Thyroid gland (tissue), 4 donors: ENCODE measurements around the gene SUSD3. TPM values are rescaled to one million over a fixed set of nuclear protein-coding genes. Genes with fewer than 3 reads are reported as not detected.

Experiments used
- DNase-seq, 2 donors: peaks; one replicate each; pipeline ENCODE4 v3.0.0-alpha.2; 2019
- H3K27ac ChIP-seq, 3 donors: fragments of 200-600 bp; sonication (generic); 1 replicate in 2 of 3; 2 replicates in 1 of 3; pipeline ENCODE4 v1.5.1; 2016 to 2019; ENCODE audit warnings: mild to moderate bottlenecking in 1 of 3, moderate library complexity in 1 of 3
- H3K27me3 ChIP-seq: fragments of 200-600 bp; sonication (generic); one replicate; pipeline ENCODE4 v1.5.1; 2019
- H3K36me3 ChIP-seq, 2 donors: fragments of 200-600 bp; sonication (generic); one replicate each; pipeline ENCODE4 v1.5.1; 2016 to 2019
- H3K4me1 ChIP-seq, 2 donors: fragments of 200-600 bp; sonication (generic); one replicate each; pipeline ENCODE4 v1.5.1; 2017 to 2019
- H3K4me3 ChIP-seq, 3 donors: fragments of 200-600 bp; sonication (generic); replicated peaks in 1 of 3; 1 replicate in 2 of 3; 2 replicates in 1 of 3; pipeline ENCODE4 v1.5.1; 2016; ENCODE audit warnings: mild to moderate bottlenecking in 1 of 3
- H3K9me3 ChIP-seq: fragments of 200-600 bp; sonication (generic); one replicate; pipeline ENCODE4 v1.5.1; 2017
- POLR2A ChIP-seq, 2 donors: fragments of 450-650 bp; IDR thresholded peaks; one replicate each; pipeline ENCODE4 v1.6.1; 2017; ENCODE audit warnings: antibody characterized with exemption in 2 of 2, mild to moderate bottlenecking in 2 of 2, moderate library complexity in 1 of 2
- WGBS, 2 donors: methylation state at CpG; one replicate each; pipeline ENCODE4 v1.1.5; 2017; 5-methylcytosine and 5-hydroxymethylcytosine counted together
- intact Hi-C: fragments of 100-400 bp; cut with DNase I; formaldehyde crosslinking; loops from one replicate; pipeline ENCODE4 v1.15.1; 2023
- total RNA-seq, 4 donors: library from RNA; depleted of rRNA; stranded (reverse); fragments of >200 nt; gene quantifications; one replicate each; pipeline ENCODE4 v1.2.3, GENCODE V29; 2016
- TF ChIP-seq, protein P1 (sequence below), 6 experiments: fragments of 200-600 bp in 3 of 6; fragments of 450-650 bp in 3 of 6; sonication (generic) in 3 of 6; IDR thresholded peaks; one replicate each; pipeline ENCODE4 v1.5.1; 2016 to 2019; ENCODE audit warnings: antibody characterized with exemption in 6 of 6, mild to moderate bottlenecking in 2 of 6, inconsistent platforms in 1 of 6, moderate library complexity in 1 of 6

Gene SUSD3
- total RNA-seq, 4 donors from 2014 or later = 3.6 to 12.6 (median 5.5) TPM

DNA sequence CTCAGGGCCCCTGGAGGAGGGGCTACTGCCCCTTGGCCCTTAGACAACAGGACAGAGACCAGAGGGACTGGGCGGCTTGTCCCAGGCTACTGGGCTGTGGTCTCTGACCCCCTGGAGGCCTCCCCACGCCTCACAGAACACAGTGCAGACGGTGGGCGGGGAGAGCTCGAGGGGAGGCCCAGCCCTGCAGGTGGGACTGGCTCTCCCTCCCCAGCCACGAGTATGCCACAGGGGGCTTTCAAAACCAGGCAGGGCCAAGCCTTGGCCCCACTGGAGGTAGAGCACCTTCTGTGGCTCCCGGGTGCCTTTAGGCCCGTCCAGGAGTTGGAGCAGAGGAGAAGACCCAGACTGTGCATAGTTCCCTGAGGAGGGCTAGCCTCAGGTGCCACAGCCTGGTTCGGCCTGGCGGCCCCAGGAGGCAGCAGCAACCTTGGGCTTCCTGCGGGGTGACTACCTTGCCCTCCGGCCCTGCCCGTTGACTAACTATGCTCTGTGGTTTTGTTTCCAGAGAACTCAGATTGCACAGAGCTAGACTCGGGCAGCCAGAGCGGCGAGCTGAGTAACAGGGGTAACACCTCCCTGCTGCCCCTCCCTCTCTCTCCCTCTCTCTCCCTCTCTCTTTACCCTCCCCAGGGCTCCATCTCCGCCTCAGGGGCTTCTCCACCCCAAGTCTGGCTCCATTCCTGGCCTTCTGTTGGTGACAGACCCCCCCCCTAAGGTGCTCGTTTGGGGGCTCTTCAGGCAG lies 53.0 kb downstream of the SUSD3 start:
- peaks cover 5 to 6% of the 10 kb centered on the region in 2 donors for H3K36me3 ChIP-seq
- no peak overlapping the region for H3K4me3 ChIP-seq
- H3K27me3 ChIP-seq = no peaks in the 10 kb centered on the region
- no peak overlapping the region for H3K27ac ChIP-seq
- no peaks in the 10 kb centered on the region for H3K9me3 ChIP-seq
- intact Hi-C loops = loop anchor here (5.0 to 10.0 kb wide), 2 partner anchors 107 to 191 kb away; no protein-coding TSS in a partner anchor
- WGBS, 2 donors = 90 to 95% methylated on average over 11 to 17 of the region's 18 CpGs
- no peak for TF ChIP-seq POLR2A (IDR thresholded peaks at IDR 0.05)
- TF ChIP-seq, protein P1, sequence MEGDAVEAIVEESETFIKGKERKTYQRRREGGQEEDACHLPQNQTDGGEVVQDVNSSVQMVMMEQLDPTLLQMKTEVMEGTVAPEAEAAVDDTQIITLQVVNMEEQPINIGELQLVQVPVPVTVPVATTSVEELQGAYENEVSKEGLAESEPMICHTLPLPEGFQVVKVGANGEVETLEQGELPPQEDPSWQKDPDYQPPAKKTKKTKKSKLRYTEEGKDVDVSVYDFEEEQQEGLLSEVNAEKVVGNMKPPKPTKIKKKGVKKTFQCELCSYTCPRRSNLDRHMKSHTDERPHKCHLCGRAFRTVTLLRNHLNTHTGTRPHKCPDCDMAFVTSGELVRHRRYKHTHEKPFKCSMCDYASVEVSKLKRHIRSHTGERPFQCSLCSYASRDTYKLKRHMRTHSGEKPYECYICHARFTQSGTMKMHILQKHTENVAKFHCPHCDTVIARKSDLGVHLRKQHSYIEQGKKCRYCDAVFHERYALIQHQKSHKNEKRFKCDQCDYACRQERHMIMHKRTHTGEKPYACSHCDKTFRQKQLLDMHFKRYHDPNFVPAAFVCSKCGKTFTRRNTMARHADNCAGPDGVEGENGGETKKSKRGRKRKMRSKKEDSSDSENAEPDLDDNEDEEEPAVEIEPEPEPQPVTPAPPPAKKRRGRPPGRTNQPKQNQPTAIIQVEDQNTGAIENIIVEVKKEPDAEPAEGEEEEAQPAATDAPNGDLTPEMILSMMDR (IDR thresholded peaks at IDR 0.05) = no peak
- peaks cover 7 to 15% of the 10 kb centered on the region in 2 donors for H3K4me1 ChIP-seq
- DNase-seq = peak in 1 of 2 donors; percentile 3

DNA sequence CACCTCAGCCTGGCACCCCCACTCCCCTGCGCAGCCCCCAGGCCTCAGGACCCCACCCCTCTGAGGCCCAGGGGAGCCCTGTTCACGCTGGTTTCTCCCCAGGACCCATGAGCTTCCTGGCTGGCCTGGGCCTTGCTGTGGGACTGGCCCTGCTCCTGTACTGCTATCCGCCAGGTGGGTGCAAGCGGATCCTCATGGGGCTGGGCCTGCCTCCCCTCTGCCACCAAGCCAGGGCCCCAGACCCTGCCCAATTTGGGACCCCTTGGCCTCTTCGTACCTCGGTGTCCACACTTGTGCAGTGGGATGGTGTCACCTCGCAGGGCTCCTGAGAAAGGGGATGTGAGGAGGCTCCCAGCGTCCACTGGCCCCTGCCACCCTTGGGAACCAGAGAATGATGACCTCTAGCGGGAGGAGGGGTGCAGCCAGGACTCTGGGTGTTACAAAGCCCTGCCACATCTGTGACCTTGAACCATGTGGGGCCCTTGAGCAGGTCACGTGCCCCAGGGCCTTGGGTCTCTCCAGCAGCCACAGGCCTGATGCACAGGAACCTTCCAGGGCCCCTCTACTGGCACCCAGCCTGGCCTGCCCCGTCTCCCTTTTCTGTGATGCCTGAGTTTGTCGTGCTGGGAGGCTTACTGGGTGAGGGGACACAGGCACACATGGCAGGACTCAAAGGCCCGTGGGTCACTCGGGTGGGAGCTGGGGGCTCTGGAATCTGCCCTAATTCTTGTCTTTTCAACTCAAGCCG lies 53.8 kb downstream of the SUSD3 start:
- H3K9me3 ChIP-seq = no peaks in the 10 kb centered on the region
- intact Hi-C loops = loop anchor here (5.0 to 10.0 kb wide), 2 partner anchors 107 to 190 kb away; no protein-coding TSS in a partner anchor
- H3K4me1 ChIP-seq = peaks cover 7 to 13% of the 10 kb centered on the region in 2 donors
- no peak overlapping the region for H3K27ac ChIP-seq
- DNase-seq = peak in 1 of 2 donors; percentile 2
- H3K36me3 ChIP-seq = peaks cover 5 to 6% of the 10 kb centered on the region in 2 donors
- H3K27me3 ChIP-seq = no peaks in the 10 kb centered on the region
- no peak overlapping the region for H3K4me3 ChIP-seq
- no peak for TF ChIP-seq POLR2A (IDR thresholded peaks at IDR 0.05)
- TF ChIP-seq, protein P1 (IDR thresholded peaks at IDR 0.05) = no peak
- 90 to 100% methylated on average over 2 to 13 of the region's 15 CpGs for WGBS, 2 donors

DNA sequence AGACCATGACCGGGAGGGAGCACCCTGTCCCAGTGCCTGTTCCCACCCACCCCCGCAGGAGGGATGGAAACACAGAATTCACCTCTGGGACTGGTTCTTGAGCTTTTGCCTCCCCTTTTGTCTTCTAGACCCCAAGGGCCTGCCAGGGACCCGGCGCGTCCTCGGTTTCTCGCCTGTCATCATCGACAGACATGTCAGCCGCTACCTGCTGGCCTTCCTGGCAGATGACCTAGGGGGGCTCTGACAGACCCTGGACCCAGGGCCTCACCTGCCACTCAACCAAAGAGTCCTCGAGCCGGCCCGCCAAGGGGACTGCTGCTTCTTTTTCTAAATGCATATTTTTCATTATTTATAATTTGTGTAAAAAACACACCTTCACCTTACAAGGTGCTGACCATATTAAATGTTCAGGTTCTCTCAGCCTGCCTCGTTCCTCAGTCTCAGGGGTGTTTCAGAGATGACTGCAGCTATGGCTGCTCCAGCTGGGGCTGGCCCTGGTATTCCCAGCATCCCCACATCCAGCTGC lies 54.4 kb downstream of the SUSD3 start:
- WGBS, 2 donors = 87 to 93% methylated on average over 12 to 13 of the region's 13 CpGs
- TF ChIP-seq, protein P1 (IDR thresholded peaks at IDR 0.05) = no peak
- TF ChIP-seq POLR2A (IDR thresholded peaks at IDR 0.05) = no peak
- DNase-seq = peak in 1 of 2 donors; percentile 2

DNA sequence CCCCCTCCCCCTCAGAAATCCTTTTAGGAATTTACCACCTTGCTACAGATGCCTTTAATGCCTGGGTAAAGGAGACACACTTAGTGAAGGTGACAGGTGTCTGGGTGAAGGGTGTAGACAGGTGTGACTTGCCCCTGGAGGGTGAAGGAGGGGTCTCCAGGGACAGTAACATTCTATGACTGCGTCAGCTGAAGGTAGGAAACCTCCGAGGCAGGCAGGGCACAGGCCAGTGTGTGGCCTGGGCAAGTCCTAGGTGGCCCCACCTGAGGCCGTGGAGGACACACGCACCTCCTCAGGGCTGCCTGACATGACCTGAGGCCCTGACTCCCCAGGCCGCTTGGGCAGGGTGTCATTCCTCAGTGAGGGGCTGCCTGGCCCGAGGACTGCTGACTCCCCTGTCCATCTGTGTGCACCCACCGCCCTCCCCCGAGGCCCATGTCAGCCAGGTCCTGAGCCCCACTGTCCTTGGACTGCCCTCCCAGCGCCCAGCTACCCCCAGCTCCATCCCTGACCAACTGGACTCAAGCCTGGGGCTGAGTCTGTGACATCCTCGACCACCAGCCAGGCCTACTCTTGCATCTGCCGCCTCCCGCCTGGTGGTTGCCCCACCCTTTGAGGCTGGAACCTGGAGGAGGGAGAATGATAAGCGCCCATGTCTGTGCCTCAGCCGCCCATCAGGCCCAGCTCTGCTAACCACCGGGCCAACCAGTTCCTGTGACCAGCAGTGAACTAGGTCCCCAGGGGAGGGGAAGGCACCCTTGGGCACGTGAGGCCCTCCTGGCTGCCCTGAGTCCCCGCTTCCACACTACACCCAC lies 55.9 kb downstream of the SUSD3 start:
- peaks cover 8 to 15% of the 10 kb centered on the region in 2 donors for H3K4me1 ChIP-seq
- DNase-seq = peak in 1 of 2 donors; percentile 9
- no peak overlapping the region for H3K4me3 ChIP-seq
- H3K9me3 ChIP-seq = no peaks in the 10 kb centered on the region
- H3K27me3 ChIP-seq = no peaks in the 10 kb centered on the region
- H3K27ac ChIP-seq = peak overlapping the region in 2 of 3 donors; percentile 36 to 56
- 88 to 94% methylated on average over 14 to 16 of the region's 17 CpGs for whole genome bisulfite sequencing, 2 donors
- TF ChIP-seq, protein P1 (IDR thresholded peaks at IDR 0.05) = no peak
- TF ChIP-seq POLR2A (IDR thresholded peaks at IDR 0.05) = no peak
- H3K36me3 ChIP-seq = peaks cover 0 to 5% of the 10 kb centered on the region in 2 donors
- intact Hi-C loops = loop anchor here (5.0 to 10.0 kb wide), 2 partner anchors 110 to 188 kb away; no protein-coding TSS in a partner anchor

More for the DNA sequence above, 54.4 kb downstream of the SUSD3 start:
- intact Hi-C loops = loop anchor here (5.0 to 10.0 kb wide), 2 partner anchors 108 to 189 kb away; no protein-coding TSS in a partner anchor
- Histone ChIP-seq H3K4me3 (no peak overlapping the region), H3K27ac (no peak overlapping the region), H3K36me3 (peaks cover 5 to 6% of the 10 kb centered on the region in 2 donors), H3K27me3 (no peaks in the 10 kb centered on the region), H3K9me3 (no peaks in the 10 kb centered on the region), H3K4me1 (peaks cover 7 to 13% of the 10 kb centered on the region in 2 donors)
